ENCODE measurements around the gene ZBTB7A. TPM values are rescaled to one million over a fixed set of nuclear protein-coding genes. Genes with fewer than 3 reads are reported as not detected.

The ZBTB7A gene
- polyA plus RNA-seq, 2 donors, result 22.4 to 29.7 TPM

DNA sequence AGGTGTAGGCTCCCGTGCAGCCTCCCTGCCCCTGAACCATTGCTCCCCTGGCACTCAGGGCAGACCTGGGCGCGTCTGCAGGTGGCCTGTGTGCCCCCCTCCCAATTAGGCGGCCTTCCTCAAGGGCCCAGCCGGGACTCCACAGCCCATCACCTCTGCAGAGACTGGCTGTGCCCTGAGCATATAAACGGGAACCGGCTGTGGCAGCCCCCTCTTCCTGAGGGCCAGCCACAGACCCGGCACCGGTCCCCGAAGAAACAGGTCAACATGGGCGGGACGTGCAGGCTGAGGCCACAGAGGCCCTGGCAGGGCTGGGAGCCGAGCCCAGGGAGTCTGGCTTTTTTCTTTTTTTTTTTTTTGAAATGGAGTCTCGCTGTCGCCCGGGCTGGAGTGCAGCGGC lies 47.1 kb downstream of the ZBTB7A start:
- peaks cover 0 to 1% of the 10 kb centered on the region in 2 donors for H3K9me3 ChIP-seq (ENCODE audit: control insufficient read depth in 2 of 2, insufficient read depth in 1 of 2, low read depth in 1 of 2, low read length in 1 of 2)
- WGBS, 2 donors, result 71 to 75% methylated on average over 17 of the region's 17 CpGs
- no peak overlapping the region for H3K27ac ChIP-seq (ENCODE audit: low read depth in 2 of 2, low read length in 1 of 2)
- peaks cover 0 to 13% of the 10 kb centered on the region in 2 donors for H3K4me1 ChIP-seq (ENCODE audit: control insufficient read depth in 2 of 2, insufficient read depth in 2 of 2, low read length in 1 of 2)
- no peaks in the 10 kb centered on the region for H3K27me3 ChIP-seq (ENCODE audit: control insufficient read depth in 1 of 2, insufficient read depth in 2 of 2, low read length in 2 of 2)
- H3K4me3 ChIP-seq (ENCODE audit: low read depth in 1 of 2, low read length in 2 of 2), result no peak overlapping the region
- peaks cover 10 to 49% of the 10 kb centered on the region in 2 donors for H3K36me3 ChIP-seq (ENCODE audit: control insufficient read depth in 2 of 2, insufficient read depth in 2 of 2, low read length in 1 of 2)

DNA sequence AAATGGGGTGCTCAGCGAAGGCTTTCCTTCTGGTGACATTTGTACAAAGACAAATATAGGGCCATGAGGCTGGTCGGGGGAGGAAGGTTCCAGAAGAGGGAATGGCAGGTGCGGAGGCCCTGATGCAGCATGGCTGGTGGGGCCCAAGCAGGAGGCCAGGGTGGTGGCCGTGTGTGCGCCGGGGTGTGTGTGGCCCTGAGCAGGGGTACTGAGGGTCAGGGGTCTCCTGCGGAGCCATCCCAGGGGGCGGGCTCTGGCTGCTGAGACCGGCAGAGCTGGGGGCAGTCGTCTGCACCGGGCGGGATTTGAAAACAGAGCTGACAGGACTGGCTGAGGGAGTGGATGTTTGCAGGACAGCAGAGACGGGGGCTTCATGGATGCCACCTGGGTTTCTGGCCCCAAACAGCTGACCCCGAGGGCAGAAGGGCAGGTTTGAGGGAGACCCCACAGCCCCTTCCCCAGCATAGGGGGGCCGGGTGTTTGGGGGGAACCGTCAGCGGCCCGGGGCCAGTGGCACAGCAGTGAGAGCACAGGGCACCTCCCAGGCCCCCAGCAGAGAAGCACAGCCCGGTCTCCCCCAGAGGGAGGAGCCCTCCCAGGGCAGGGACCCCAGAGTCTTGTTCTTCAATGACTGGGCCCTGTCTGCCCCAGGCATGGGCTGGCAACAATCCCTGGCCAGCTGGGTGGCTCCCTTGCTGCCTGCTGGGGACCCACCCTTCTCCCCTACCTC lies 47.8 kb downstream of the ZBTB7A start:
- WGBS, 2 donors, result 87 to 90% methylated on average over 16 to 19 of the region's 19 CpGs
- Histone ChIP-seq H3K27ac (ENCODE audit: low read depth in 2 of 2, low read length in 1 of 2) (no peak overlapping the region), H3K36me3 (ENCODE audit: control insufficient read depth in 2 of 2, insufficient read depth in 2 of 2, low read length in 1 of 2) (peaks cover 6 to 49% of the 10 kb centered on the region in 2 donors), H3K9me3 (ENCODE audit: control insufficient read depth in 2 of 2, insufficient read depth in 1 of 2, low read depth in 1 of 2, low read length in 1 of 2) (peaks cover 0 to 3% of the 10 kb centered on the region in 2 donors), H3K27me3 (ENCODE audit: control insufficient read depth in 1 of 2, insufficient read depth in 2 of 2, low read length in 2 of 2) (no peaks in the 10 kb centered on the region), H3K4me3 (ENCODE audit: low read depth in 1 of 2, low read length in 2 of 2) (no peak overlapping the region), H3K4me1 (ENCODE audit: control insufficient read depth in 2 of 2, insufficient read depth in 2 of 2, low read length in 1 of 2) (peaks cover 0 to 14% of the 10 kb centered on the region in 2 donors)

DNA sequence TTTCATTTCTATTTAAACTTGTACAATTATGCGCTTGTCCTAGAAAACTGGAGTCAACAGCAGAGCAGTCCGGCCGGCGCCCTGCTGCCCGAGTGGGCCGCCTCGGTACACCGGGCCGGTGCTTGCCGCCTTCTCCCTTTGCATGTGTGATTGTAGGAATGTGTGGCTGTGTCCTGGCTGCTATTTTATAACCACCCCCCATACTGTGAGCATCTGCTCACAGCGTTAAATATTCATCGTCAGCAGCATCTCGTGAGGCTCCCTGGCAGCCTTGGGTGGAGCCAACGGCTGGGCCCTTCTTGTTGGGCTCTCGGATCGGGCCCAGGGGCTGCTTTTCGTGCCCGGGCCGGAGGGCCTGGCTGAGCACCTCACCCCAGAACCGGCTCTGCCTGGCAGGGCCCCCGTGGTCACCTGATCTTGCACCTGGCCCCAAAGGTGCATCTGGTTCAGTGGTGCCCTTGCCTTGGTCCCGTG lies 48.5 kb downstream of the ZBTB7A start:
- 88 to 89% methylated on average over 22 of the region's 22 CpGs for WGBS, 2 donors
- no peak overlapping the region for H3K4me3 ChIP-seq (ENCODE audit: low read depth in 1 of 2, low read length in 2 of 2)
- peaks cover 0 to 3% of the 10 kb centered on the region in 2 donors for H3K9me3 ChIP-seq (ENCODE audit: control insufficient read depth in 2 of 2, insufficient read depth in 1 of 2, low read depth in 1 of 2, low read length in 1 of 2)
- H3K36me3 ChIP-seq (ENCODE audit: control insufficient read depth in 2 of 2, insufficient read depth in 2 of 2, low read length in 1 of 2), result peaks cover 12 to 51% of the 10 kb centered on the region in 2 donors
- H3K27ac ChIP-seq (ENCODE audit: low read depth in 2 of 2, low read length in 1 of 2), result no peak overlapping the region
- H3K27me3 ChIP-seq (ENCODE audit: control insufficient read depth in 1 of 2, insufficient read depth in 2 of 2, low read length in 2 of 2), result no peaks in the 10 kb centered on the region
- peaks cover 0 to 14% of the 10 kb centered on the region in 2 donors for H3K4me1 ChIP-seq (ENCODE audit: control insufficient read depth in 2 of 2, insufficient read depth in 2 of 2, low read length in 1 of 2)

DNA sequence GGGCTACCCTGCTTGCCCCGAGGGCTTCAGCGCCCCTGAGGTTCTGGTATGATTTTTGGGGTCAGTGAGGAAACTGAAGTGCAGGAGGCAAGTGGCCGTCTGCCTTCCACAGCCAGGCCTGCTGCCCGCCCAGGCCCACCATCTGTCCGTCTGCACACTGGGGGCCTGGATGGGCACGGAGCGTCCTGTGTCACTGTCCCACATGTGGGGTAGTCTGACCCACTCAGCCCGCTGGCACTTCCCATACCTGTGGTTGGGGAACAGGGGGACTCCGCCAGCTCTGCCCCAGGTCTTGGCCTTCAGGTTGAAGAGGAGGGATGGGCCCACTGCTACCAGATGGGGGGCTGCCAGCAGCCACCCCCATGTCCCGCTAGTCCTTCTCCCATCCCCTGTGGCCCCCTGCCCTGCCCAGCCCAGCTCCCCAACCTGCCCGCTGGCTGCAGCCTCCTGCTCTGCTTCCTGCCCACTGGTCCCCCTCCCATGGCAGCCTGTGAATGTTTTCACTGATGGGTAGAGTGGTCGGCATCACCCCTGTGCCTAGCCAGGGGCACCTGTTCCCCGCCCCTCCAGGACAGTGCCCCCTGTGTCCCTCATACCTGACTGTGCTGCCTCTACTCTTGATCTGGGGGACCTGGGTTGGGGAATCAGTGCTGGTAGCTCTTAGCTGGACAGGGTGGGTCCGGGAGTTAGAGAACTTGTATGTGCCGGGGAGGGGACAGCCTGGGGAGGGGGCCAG lies 49.6 kb downstream of the ZBTB7A start:
- Histone ChIP-seq H3K27ac (ENCODE audit: low read depth in 2 of 2, low read length in 1 of 2) (no peak overlapping the region), H3K36me3 (ENCODE audit: control insufficient read depth in 2 of 2, insufficient read depth in 2 of 2, low read length in 1 of 2) (peaks cover 13 to 54% of the 10 kb centered on the region in 2 donors), H3K4me1 (ENCODE audit: control insufficient read depth in 2 of 2, insufficient read depth in 2 of 2, low read length in 1 of 2) (peaks cover 0 to 14% of the 10 kb centered on the region in 2 donors)

DNA sequence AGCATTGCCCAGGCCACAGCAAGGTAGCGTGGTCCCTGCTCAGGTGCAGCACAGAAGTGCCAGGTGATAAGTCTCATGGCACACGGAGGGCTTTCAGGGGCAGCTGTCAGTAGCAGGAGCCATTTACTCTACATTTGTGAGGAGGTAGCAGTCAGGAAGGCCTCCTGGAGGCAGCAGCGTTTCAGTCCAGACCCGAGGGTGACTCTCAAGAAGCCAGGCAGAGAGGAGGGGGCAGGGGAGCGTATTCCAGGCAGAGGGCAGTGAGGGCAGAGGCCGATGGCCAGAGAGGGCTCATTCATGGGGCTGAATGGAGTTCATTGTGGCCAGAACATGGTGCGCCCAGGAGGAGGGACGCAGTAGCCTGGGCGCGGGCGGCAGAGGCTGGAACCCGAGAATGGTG lies 50.2 kb downstream of the ZBTB7A start:
- Histone ChIP-seq H3K9me3 (ENCODE audit: control insufficient read depth in 2 of 2, insufficient read depth in 1 of 2, low read depth in 1 of 2, low read length in 1 of 2) (peaks cover 0 to 3% of the 10 kb centered on the region in 2 donors), H3K36me3 (ENCODE audit: control insufficient read depth in 2 of 2, insufficient read depth in 2 of 2, low read length in 1 of 2) (peaks cover 13 to 54% of the 10 kb centered on the region in 2 donors), H3K4me1 (ENCODE audit: control insufficient read depth in 2 of 2, insufficient read depth in 2 of 2, low read length in 1 of 2) (peaks cover 0 to 16% of the 10 kb centered on the region in 2 donors), H3K27me3 (ENCODE audit: control insufficient read depth in 1 of 2, insufficient read depth in 2 of 2, low read length in 2 of 2) (no peaks in the 10 kb centered on the region), H3K4me3 (ENCODE audit: low read depth in 1 of 2, low read length in 2 of 2) (no peak overlapping the region), H3K27ac (ENCODE audit: low read depth in 2 of 2, low read length in 1 of 2) (no peak overlapping the region)
- WGBS, 2 donors, result 87 to 89% methylated on average over 12 of the region's 12 CpGs

More for the DNA sequence above, 49.6 kb downstream of the ZBTB7A start:
- Histone ChIP-seq H3K9me3 (ENCODE audit: control insufficient read depth in 2 of 2, insufficient read depth in 1 of 2, low read depth in 1 of 2, low read length in 1 of 2) (peaks cover 0 to 3% of the 10 kb centered on the region in 2 donors), H3K27me3 (ENCODE audit: control insufficient read depth in 1 of 2, insufficient read depth in 2 of 2, low read length in 2 of 2) (no peaks in the 10 kb centered on the region), H3K4me3 (ENCODE audit: low read depth in 1 of 2, low read length in 2 of 2) (no peak overlapping the region)
- WGBS, 2 donors, result 94 to 95% methylated on average over 15 of the region's 15 CpGs

DNA sequence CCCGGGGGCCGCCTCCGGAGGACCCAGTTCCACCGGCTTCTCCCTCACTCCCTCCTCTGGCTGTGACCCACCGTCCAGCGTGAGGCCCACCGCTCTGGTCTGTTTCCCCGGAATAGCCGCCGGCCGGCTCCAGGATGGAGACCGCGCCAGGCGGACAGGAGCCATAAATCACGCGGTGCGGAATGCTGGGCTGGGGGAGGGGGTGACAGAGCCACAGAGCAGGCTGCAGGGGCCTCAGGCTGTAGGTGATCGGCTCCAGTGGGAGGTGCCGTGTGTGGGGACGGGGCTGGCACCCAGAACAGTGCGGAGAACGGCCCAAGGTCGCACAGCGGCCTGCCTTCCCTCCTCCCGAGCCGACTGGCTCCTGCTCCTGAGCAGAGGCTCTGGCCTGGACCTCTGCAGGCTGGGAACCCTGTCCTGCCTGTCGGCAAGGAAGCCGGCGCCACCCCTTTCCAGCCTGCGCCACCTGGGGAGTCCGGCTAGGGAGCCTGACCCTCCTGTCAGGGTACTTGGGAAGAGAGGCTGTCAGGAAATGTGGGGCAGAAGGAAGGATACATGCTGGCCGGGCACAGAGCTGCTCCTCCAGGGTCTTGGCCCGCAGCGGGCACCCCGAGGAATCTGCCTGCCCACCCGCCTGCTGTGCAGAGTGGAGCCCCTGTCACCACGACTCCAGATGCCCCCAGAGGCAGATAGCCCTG lies 50.8 kb downstream of the ZBTB7A start:
- H3K4me3 ChIP-seq (ENCODE audit: low read depth in 1 of 2, low read length in 2 of 2), result no peak overlapping the region
- WGBS, 2 donors, result 58 to 74% methylated on average over 37 of the region's 37 CpGs
- no peaks in the 10 kb centered on the region for H3K27me3 ChIP-seq (ENCODE audit: control insufficient read depth in 1 of 2, insufficient read depth in 2 of 2, low read length in 2 of 2)
- peaks cover 13 to 60% of the 10 kb centered on the region in 2 donors for H3K36me3 ChIP-seq (ENCODE audit: control insufficient read depth in 2 of 2, insufficient read depth in 2 of 2, low read length in 1 of 2)
- H3K9me3 ChIP-seq (ENCODE audit: control insufficient read depth in 2 of 2, insufficient read depth in 1 of 2, low read depth in 1 of 2, low read length in 1 of 2), result peaks cover 0 to 3% of the 10 kb centered on the region in 2 donors
- H3K27ac ChIP-seq (ENCODE audit: low read depth in 2 of 2, low read length in 1 of 2), result peak overlapping the region in 1 of 2 donors; percentile 27
- peaks cover 3 to 22% of the 10 kb centered on the region in 2 donors for H3K4me1 ChIP-seq (ENCODE audit: control insufficient read depth in 2 of 2, insufficient read depth in 2 of 2, low read length in 1 of 2)

DNA sequence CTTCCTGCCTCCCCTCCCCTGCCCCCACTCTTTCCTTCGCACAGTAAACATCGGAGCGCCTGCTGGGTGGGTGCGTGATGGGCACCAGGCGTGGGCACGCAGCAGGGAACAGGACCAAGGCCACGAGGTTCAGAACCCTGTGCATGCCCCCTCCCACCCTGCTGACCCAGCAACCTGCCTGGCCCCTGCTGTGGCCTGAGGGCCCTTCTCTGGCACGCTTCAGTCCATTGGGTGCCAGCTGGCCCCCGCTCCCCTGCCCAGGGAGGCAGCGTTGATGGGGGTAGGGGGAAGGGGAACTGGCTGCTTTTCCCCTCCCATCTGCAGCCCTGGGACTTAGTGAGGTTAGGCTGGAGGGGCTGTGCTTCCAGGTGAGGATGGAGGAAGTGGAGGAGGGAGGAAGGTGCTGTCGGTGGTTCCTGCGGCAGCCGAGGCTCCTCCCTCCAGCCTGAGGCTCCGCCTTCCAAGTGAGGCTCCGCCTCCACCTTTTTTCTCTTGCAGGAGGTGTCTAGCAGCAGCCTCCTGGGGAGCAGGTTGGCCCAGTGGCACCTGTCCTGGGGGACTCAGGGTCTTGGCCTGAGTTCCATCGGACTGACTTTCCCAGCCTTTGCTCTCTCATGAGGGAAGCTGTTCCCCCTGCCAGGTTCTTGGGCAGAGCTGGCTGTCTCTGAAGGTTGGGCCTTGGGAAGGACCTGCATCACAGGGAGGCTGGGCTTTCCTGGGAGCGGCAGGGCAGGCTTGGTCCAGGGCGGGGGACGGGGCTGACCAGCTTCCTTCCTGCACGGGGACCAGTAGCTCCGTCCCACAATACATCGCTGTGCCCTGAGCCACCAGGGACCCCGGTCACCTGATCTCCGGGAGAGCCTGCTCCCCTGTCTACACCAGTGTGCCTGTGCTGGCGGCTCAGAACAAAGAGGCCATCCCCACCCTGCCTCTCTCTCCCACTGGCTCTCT lies 51.9 kb downstream of the ZBTB7A start:
- Histone ChIP-seq H3K27me3 (ENCODE audit: control insufficient read depth in 1 of 2, insufficient read depth in 2 of 2, low read length in 2 of 2) (no peaks in the 10 kb centered on the region), H3K27ac (ENCODE audit: low read depth in 2 of 2, low read length in 1 of 2) (no peak overlapping the region), H3K4me1 (ENCODE audit: control insufficient read depth in 2 of 2, insufficient read depth in 2 of 2, low read length in 1 of 2) (peaks cover 3 to 27% of the 10 kb centered on the region in 2 donors), H3K4me3 (ENCODE audit: low read depth in 1 of 2, low read length in 2 of 2) (no peak overlapping the region), H3K36me3 (ENCODE audit: control insufficient read depth in 2 of 2, insufficient read depth in 2 of 2, low read length in 1 of 2) (peaks cover 13 to 62% of the 10 kb centered on the region in 2 donors), H3K9me3 (ENCODE audit: control insufficient read depth in 2 of 2, insufficient read depth in 1 of 2, low read depth in 1 of 2, low read length in 1 of 2) (peaks cover 0 to 3% of the 10 kb centered on the region in 2 donors)
- WGBS, 2 donors, result 61 to 78% methylated on average over 24 to 25 of the region's 25 CpGs

DNA sequence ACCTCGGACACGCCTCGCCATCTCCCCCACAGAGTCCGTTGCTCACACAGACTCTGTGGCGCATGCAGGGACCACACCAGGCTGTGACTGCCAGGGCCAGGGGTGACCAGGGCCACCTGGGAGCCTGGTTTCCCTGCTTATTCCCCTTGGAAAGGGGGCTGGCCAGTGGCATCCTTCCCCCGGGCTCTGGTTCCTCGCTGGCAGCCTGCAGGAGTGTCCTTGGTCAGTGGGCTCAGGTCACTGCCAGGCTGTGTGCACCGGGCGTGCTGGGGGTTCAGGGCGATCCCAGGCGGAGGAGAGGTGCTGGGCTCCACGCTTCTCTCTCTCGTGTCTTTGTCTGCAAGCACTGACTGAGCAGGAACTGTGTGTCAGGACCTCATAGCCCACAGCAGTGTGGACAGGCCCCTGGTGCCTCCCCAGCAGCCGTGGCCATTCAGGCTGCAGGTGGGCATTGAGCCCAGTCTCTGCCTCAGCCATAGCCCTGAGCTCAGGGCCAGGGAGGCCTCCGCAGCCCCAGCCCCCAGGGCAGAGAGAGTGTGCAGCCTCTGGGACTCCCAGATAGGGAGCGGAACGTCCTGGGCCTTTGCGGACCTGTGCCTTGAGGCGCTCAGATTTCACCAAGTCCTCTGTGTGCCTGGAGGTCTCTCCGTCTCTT lies 52.7 kb downstream of the ZBTB7A start:
- Histone ChIP-seq H3K4me3 (ENCODE audit: low read depth in 1 of 2, low read length in 2 of 2) (no peak overlapping the region), H3K27ac (ENCODE audit: low read depth in 2 of 2, low read length in 1 of 2) (no peak overlapping the region), H3K36me3 (ENCODE audit: control insufficient read depth in 2 of 2, insufficient read depth in 2 of 2, low read length in 1 of 2) (peaks cover 13 to 57% of the 10 kb centered on the region in 2 donors), H3K27me3 (ENCODE audit: control insufficient read depth in 1 of 2, insufficient read depth in 2 of 2, low read length in 2 of 2) (no peaks in the 10 kb centered on the region), H3K9me3 (ENCODE audit: control insufficient read depth in 2 of 2, insufficient read depth in 1 of 2, low read depth in 1 of 2, low read length in 1 of 2) (peaks cover 0 to 5% of the 10 kb centered on the region in 2 donors), H3K4me1 (ENCODE audit: control insufficient read depth in 2 of 2, insufficient read depth in 2 of 2, low read length in 1 of 2) (peaks cover 3 to 34% of the 10 kb centered on the region in 2 donors)
- WGBS, 2 donors, result 88 to 91% methylated on average over 20 of the region's 20 CpGs

Data from esophagus (tissue), 2 donors.